Activated CD8-positive, alpha-beta memory T cell treated with anti-CD3 and anti-CD28 coated beads, Interleukin-2, amount 50 U/mL, for 1 hour (primary cell): ENCODE measurements around the gene JMJD7.

Source experiments
- DNase-seq: peaks from one replicate; pipeline ENCODE4 v3.0.0-alpha.2; 2020; ENCODE audit errors: extremely low read depth

Gene JMJD7

DNA sequence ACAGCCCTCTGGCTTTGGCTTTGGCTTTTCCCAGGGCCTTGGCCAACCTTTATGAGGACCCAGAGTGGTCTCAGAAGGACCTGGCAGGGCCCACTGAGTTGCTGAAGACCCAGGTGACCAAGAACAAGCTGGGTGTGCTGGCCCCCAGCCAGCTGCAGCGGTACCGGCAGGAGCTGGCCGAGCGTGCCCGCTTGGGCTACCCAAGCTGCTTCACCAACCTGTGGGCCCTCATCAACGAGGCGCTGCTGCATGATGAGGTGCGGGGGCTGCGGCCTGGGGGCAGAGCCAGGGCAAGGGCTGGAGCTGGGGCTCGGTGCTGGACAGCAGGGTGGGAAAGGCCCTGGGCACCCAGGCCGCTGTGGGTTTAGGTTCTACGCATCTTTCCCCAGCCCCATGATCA, 16.9 kb downstream of the JMJD7 start:
- DNase-seq, result no peak

GRCh38 chr15:41847206-41847605, 19.3 kb downstream of the JMJD7 start:
- DNase-seq, result no peak

DNA sequence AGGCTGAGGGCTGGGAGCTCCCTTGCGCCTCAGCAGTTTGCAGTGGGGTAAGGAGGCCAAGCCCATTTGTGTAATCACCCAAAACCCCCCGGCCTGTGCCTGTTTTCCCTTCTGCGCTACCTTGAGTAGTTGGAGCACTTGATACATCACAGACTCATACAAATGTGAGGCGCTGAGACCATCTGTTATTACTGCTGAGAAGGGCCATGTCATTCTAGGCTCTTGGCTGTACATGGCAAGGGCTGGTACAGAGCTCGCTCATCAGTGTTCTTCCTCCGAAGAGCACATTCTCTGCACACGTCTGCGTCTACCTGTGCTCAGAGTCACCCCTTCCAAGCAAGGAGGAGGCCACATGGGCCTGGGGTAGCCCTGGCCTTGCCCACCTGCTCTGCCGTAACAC, 20.1 kb downstream of the JMJD7 start:
- DNase-seq, result no peak

- no peak for DNase-seq
Observed at GRCh38 chr15:41848631-41849030, 20.7 kb downstream of the JMJD7 start.

DNA sequence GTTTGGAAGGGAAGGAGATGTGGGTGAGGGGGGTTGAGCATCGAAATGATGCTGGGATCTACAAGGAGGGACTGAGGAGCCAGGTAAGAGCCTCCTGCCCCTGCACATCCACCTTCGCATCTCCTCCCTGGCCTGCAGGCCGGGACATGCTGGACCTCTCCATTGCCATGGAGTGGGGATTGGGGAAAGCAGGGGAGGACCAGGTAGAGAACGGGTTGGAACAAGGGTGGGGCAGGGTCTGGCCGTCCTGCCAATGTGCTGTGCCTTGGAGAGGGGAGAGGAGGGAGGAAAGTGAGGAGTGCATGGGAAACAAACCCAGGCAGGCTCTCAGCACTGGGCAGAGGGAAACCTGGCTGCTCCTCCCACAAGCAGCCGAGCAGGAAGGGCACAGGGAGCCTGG, 21.3 kb downstream of the JMJD7 start:
- no peak for DNase-seq

- DNase-seq, result no peak
Observed at GRCh38 chr15:41849861-41850260, 22.0 kb downstream of the JMJD7 start.

DNA sequence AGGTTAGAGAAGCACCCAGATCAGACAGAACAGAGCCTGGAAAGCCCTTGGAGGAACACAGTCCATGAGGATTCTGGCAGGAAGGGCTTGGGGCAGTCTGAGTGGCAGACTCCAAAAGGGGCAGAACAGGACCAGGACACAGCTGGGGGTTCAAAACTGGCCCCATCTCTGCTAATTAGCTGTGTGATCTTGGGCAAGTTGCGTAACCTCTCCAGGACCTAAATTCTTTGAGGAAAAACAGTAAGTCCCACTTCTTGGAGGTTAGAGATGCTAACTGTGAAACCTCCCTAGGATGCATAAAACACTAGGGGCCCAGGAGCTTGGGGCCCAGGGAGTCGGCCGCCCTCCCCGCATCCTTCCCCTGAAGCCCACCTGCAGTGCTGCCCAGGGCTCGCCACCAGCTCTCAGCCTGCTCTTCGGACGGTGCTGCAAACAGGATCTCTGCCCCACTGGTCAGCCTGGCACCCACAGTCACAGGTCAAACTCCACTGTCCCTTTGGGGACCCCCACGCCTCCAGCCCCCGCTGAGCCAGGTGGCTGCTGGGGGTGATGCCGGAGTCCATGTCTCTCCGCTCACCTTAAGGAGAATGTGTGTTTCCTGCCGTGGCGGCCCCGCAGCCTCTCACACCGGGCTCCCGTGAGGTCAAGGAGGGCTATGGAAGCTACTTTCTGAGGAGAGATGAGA, 22.7 kb downstream of the JMJD7 start:
- no peak for DNase-seq

DNA sequence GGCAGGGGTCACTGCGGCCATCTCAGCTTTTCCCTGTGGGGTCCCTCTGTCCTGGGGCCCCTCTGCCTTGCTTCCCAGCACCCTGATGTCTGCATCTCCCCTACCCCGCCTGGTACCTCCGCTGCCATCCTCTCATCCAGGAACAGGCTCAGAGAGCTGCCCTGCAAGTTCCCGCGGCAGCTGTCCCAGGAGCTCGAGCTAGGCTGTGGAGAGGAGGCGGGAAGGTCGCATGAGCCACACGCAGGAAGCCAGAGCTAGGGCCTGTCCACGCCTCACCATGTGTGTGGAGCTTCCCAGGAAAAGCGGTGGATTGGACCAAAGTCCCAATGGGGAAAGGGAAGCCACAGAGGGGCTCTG, 23.3 kb downstream of the JMJD7 start:
- no peak for DNase-seq

DNA sequence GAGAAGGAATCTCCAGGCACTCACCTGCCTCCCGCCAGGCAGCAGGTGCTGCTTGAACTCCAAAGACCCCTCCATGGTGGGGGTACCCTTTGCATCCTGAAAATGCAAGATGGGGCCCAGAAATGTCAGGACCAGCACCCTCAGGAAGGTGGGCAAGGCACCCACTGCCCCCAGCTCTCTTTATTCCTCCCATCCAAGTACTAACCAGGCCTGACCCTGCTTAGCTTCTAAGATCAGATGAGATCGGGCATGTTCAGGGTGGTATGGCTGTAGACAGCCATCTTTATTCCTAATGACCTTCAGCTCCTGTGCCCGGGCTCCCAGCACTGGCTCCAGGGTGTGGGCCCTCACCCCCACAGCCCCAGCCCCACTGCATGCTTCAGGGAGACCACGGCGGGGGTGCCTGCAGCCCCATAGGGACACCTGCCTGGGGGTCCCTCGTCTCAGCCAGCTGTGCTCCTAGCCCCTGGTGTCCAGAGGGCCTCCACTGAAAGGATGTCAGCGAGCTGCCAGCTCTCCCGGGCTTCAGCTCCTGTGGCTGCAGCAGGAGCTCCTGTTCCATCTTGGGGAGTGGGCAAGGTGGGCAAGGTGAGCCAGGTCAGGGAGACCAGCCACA, 24.0 kb downstream of the JMJD7 start:
- DNase-seq, result no peak

- no peak for DNase-seq
Observed at GRCh38 chr15:41852736-41853590, 25.1 kb downstream of the JMJD7 start.

- no peak for DNase-seq
Observed at GRCh38 chr15:41853831-41854230, 25.9 kb downstream of the JMJD7 start.

DNA sequence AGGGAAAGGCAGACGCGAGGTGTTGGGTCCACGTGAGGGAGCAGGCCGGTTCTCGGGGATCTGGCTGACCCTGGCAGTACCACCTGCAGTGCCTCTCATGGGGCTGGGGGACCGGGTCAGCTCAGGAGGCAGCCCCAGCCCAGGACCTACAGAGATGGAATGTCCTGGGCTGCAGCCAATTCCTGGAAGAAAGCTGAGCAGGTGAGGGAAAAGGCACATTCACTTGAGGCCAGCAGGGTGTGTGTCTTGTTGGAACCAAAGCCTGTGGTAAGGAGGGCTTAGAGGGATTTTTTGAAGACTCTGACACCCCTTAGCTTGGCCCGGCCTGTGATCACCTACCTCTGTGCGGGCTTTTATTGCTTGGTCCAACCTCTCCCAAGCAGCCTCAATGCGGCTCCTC, 26.6 kb downstream of the JMJD7 start:
- no peak for DNase-seq

DNA sequence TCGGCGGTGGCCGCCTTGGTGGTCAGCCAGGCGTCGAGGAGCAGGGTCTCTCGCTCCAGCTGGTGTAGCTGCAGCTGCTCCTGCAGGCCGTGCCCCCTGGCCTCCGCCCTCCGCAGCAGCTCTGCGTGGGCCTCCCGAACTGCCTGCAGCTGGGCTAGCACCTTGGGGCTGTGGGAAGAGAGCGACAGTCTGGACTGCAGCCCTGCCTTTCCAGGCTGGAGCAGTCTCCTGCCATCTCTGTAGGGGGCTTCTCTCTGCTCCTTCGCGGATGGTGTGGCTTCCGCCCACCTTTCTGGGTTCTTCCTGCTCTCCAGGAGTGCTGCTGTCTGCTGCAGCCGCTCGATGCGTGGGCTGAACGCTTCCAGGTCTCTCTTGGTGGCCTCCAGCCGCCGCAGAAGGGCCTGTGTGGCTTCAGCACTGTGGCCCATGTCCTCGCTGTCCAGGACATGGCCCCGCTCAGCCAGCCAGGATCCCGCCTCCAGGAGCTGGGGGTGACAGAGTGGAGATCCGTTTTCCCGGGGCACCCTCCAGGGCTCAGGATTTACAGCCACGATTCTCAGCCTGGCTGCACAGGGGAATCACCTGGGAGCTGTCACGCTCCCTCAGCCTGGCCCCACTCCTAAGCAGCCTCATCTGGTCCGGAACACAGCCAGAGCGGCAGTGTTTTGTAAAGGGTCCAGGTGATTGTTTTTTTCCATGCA, 27.5 kb downstream of the JMJD7 start:
- no peak for DNase-seq

- DNase-seq, result no peak
Observed at GRCh38 chr15:41856262-41856661, 28.4 kb downstream of the JMJD7 start.

DNA sequence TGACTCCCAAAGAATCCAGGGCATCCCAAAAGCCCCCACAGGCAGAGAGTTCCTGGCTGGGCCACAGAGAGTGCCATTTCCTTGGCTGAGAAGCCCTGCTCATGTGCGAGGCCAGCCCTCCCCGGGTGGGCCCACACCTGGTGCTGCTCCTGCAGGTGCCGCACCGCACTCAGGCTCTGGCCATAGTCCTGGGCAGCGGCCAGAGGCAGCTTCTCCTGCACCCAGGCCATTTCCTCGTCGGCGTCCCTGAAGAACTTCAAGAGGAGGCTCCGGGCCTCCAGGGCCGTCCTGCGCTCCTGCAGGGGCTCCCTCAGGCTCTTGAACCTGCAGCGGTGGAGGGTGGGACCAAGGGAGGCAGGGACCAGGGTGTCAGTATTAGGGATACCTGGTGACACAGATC, 28.8 kb downstream of the JMJD7 start:
- no peak for DNase-seq

- no peak for DNase-seq
Observed at GRCh38 chr15:41857316-41857715, 29.4 kb downstream of the JMJD7 start.

GRCh38 chr15:41858756-41859155, 30.9 kb downstream of the JMJD7 start:
- DNase-seq, result no peak

GRCh38 chr15:41860049-41860828, 32.3 kb downstream of the JMJD7 start:
- no peak for DNase-seq

- DNase-seq, result no peak
Observed at GRCh38 chr15:41861736-41862356, 34.0 kb downstream of the JMJD7 start.

- no peak for DNase-seq
Observed at GRCh38 chr15:41862515-41863116, 34.7 kb downstream of the JMJD7 start.
